ENCODE results near the gene RNF130. TPM values are rescaled to one million over a fixed set of nuclear protein-coding genes. Genes with fewer than 3 reads are reported as not detected.
A peak's percentile ranks its signal among the peaks of the same experiment; 100 is the strongest.
"Not testable (repeated sequence)": the region's sequence is repeated elsewhere in the genome, so short reads cannot be mapped to it uniquely, and the experiment has no call there.

RNF130 gene
- total RNA-seq, 1 donor from 2014 or later = 118 TPM

GRCh38 chr5:180001136-180001535 is 70.4 kb downstream of the RNF130 start:
- intact Hi-C loops (cut with DNase I) = no loop called here
- no peak for ATAC-seq
- DNase-seq (ENCODE audit: low spot score) = no peak

GRCh38 chr5:179998485-179998884 is 73.1 kb downstream of the RNF130 start:
- intact Hi-C loops (cut with DNase I) = no loop called here
- DNase-seq (ENCODE audit: low spot score) (no peak), ATAC-seq (no peak)

GRCh38 chr5:179994583-179995323 is 76.8 kb downstream of the RNF130 start:
- ATAC-seq (no peak), DNase-seq (ENCODE audit: low spot score) (no peak)
- intact Hi-C loops (cut with DNase I) = no loop called here

- DNase-seq (ENCODE audit: low spot score); intact Hi-C loops (cut with DNase I); ATAC-seq: not testable (repeated sequence)
Observed at GRCh38 chr5:179992855-179993254, 78.7 kb downstream of the RNF130 start.

- intact Hi-C loops (cut with DNase I) = no loop called here
- ATAC-seq (no peak), DNase-seq (ENCODE audit: low spot score) (no peak)
Observed at GRCh38 chr5:179991106-179991505, 80.5 kb downstream of the RNF130 start.

- ATAC-seq; intact Hi-C loops (cut with DNase I); DNase-seq (ENCODE audit: low spot score): not testable (repeated sequence)
Observed at GRCh38 chr5:179990525-179990924, 81.0 kb downstream of the RNF130 start.

- intact Hi-C loops (cut with DNase I) = no loop called here
- no peak for DNase-seq (ENCODE audit: low spot score)
- peak; percentile 84 for ATAC-seq
Observed at GRCh38 chr5:179986328-179986727, 85.2 kb downstream of the RNF130 start.

- intact Hi-C loops (cut with DNase I) = no loop called here
- no peak for DNase-seq (ENCODE audit: low spot score)
- no peak for ATAC-seq
Observed at GRCh38 chr5:179981636-179982035, 89.9 kb downstream of the RNF130 start.

- intact Hi-C loops (cut with DNase I) = no loop called here
- no peak for DNase-seq (ENCODE audit: low spot score)
- ATAC-seq = no peak
Observed at GRCh38 chr5:179980767-179981166, 90.8 kb downstream of the RNF130 start.

- no peak for DNase-seq (ENCODE audit: low spot score)
- ATAC-seq = no peak
- intact Hi-C loops (cut with DNase I) = loop anchor here (10.0 kb wide), 1 partner anchor 106 kb away; no protein-coding TSS in a partner anchor
Observed at GRCh38 chr5:179978792-179979191, 92.8 kb downstream of the RNF130 start.

GRCh38 chr5:179975713-179976134 is 95.8 kb downstream of the RNF130 start:
- intact Hi-C loops (cut with DNase I) = loop anchor here (10.0 kb wide), 1 partner anchor 109 kb away; no protein-coding TSS in a partner anchor
- ATAC-seq = no peak
- DNase-seq (ENCODE audit: low spot score) = no peak

GRCh38 chr5:179974946-179975712 is 96.4 kb downstream of the RNF130 start:
- intact Hi-C loops (cut with DNase I) = loop anchor here (10.0 kb wide), 1 partner anchor 110 kb away; no protein-coding TSS in a partner anchor
- DNase-seq (ENCODE audit: low spot score) = no peak
- ATAC-seq = peak; percentile 63

- intact Hi-C loops (cut with DNase I) = loop anchor here (10.0 kb wide), 1 partner anchor 110 kb away; no protein-coding TSS in a partner anchor
- DNase-seq (ENCODE audit: low spot score) = no peak
- ATAC-seq = no peak
Observed at GRCh38 chr5:179974246-179974945, 97.2 kb downstream of the RNF130 start.

GRCh38 chr5:179973391-179973790 is 98.2 kb downstream of the RNF130 start:
- ATAC-seq = no peak
- intact Hi-C loops (cut with DNase I) = loop anchor here (10.0 kb wide), 1 partner anchor 111 kb away; no protein-coding TSS in a partner anchor
- no peak for DNase-seq (ENCODE audit: low spot score)

GRCh38 chr5:179969110-179969509 is 102.4 kb downstream of the RNF130 start:
- ATAC-seq = no peak
- intact Hi-C loops (cut with DNase I) = no loop called here
- DNase-seq (ENCODE audit: low spot score) = no peak

- intact Hi-C loops (cut with DNase I) = no loop called here
- DNase-seq (ENCODE audit: low spot score) (no peak), ATAC-seq (no peak)
Observed at GRCh38 chr5:179967489-179967888, 104.1 kb downstream of the RNF130 start.

GRCh38 chr5:179964015-179964414 is 107.5 kb downstream of the RNF130 start:
- intact Hi-C loops (cut with DNase I) = no loop called here
- ATAC-seq (no peak), DNase-seq (ENCODE audit: low spot score) (no peak)

- ATAC-seq (no peak), DNase-seq (ENCODE audit: low spot score) (no peak)
- intact Hi-C loops (cut with DNase I) = no loop called here
Observed at GRCh38 chr5:179963375-179963774, 108.2 kb downstream of the RNF130 start.

GRCh38 chr5:179960204-179960831 is 111.2 kb downstream of the RNF130 start:
- intact Hi-C loops (cut with DNase I) = no loop called here
- no peak for DNase-seq (ENCODE audit: low spot score)
- no peak for ATAC-seq

Data from sciatic nerve (tissue), 2 donors.